Astrocyte (in vitro differentiated cells and primary cell): Measurements from ENCODE around the gene CRYM. TPM values are rescaled to one million over a fixed set of nuclear protein-coding genes. Genes with fewer than 3 reads are reported as not detected.

ENCODE experiments used
- DNase-seq: peaks from one replicate; pipeline ENCODE4 v3.0.0-alpha.2; 2010; ENCODE audit warnings: low read depth
- FAIRE-seq: peaks from 2 replicates; lab custom pipeline; 2011; peaks lifted over from hg19 to GRCh38; lab: Jason Lieb, UNC
- H2AFZ ChIP-seq: 2 replicates; pipeline ENCODE4 v1.6.0; 2012; ENCODE audit warnings: low read depth, low read length, inconsistent platforms
- H3K27ac ChIP-seq: 2 replicates; pipeline ENCODE4 v1.5.1; 2011; ENCODE audit warnings: low read depth, low read length, inconsistent platforms
- H3K27me3 ChIP-seq: 2 replicates; pipeline ENCODE4 v1.6.0; 2011; ENCODE audit warnings: low read length, inconsistent platforms; ENCODE audit not compliant: insufficient read depth
- H3K36me3 ChIP-seq: 2 replicates; pipeline ENCODE4 v1.5.1; 2011; ENCODE audit warnings: low read length, inconsistent platforms; ENCODE audit not compliant: insufficient read depth
- H3K4me1 ChIP-seq: 2 replicates; pipeline ENCODE4 v1.5.1; 2011; ENCODE audit warnings: low read length, inconsistent platforms; ENCODE audit not compliant: insufficient read depth
- H3K4me2 ChIP-seq: 2 replicates; pipeline ENCODE4 v1.6.0; 2012; ENCODE audit warnings: low read length, inconsistent platforms
- H3K4me3 ChIP-seq: 2 replicates; pipeline ENCODE4 v1.5.1; 2011; ENCODE audit warnings: low read depth, mild to moderate bottlenecking, low read length, inconsistent platforms; ENCODE audit not compliant: insufficient read depth
- H3K79me2 ChIP-seq: 2 replicates; pipeline ENCODE4 v1.6.0; 2012; ENCODE audit warnings: mild to moderate bottlenecking, low read length, inconsistent platforms; ENCODE audit not compliant: insufficient read depth
- H3K9ac ChIP-seq: 2 replicates; pipeline ENCODE4 v1.6.0; 2012; ENCODE audit warnings: mild to moderate bottlenecking, low read length, inconsistent platforms
- H3K9me3 ChIP-seq: 2 replicates; pipeline ENCODE4 v1.5.1; 2012; ENCODE audit warnings: low read depth, mild to moderate bottlenecking, low read length, inconsistent platforms; ENCODE audit not compliant: insufficient read depth
- H4K20me1 ChIP-seq: 2 replicates; pipeline ENCODE4 v1.6.0; 2012; ENCODE audit warnings: low read length, inconsistent platforms; ENCODE audit not compliant: insufficient read depth
- H3K27ac Mint-ChIP-seq: one replicate; pipeline ENCODE4 v1.8.0; 2021; ENCODE audit warnings: mild to moderate bottlenecking, mixed read lengths; ENCODE audit not compliant: unreplicated experiment
- H3K27me3 Mint-ChIP-seq: one replicate; pipeline ENCODE4 v1.8.0; 2021; ENCODE audit warnings: low read depth, mixed read lengths; ENCODE audit not compliant: unreplicated experiment
- H3K36me3 Mint-ChIP-seq: one replicate; pipeline ENCODE4 v1.8.0; 2021; ENCODE audit warnings: low read depth, mixed read lengths; ENCODE audit not compliant: unreplicated experiment
- H3K4me1 Mint-ChIP-seq: one replicate; pipeline ENCODE4 v1.8.0; 2021; ENCODE audit warnings: low read depth, mixed read lengths; ENCODE audit not compliant: unreplicated experiment
- H3K4me3 Mint-ChIP-seq: one replicate; pipeline ENCODE4 v1.8.0; 2021; ENCODE audit warnings: mild to moderate bottlenecking, moderate library complexity, mixed read lengths; ENCODE audit not compliant: unreplicated experiment
- H3K9me3 Mint-ChIP-seq: one replicate; pipeline ENCODE4 v1.8.0; 2021; ENCODE audit warnings: mild to moderate bottlenecking, mixed read lengths; ENCODE audit not compliant: unreplicated experiment
- CTCF ChIP-seq: IDR thresholded peaks from 2 replicates; pipeline ENCODE4 v1.5.1; 2011; ENCODE audit warnings: low read depth, mild to moderate bottlenecking, inconsistent platforms, low read length, moderate library complexity; ENCODE audit not compliant: insufficient read depth
- EZH2 ChIP-seq: IDR thresholded peaks from 2 replicates; pipeline ENCODE4 v1.6.1; 2012; ENCODE audit warnings: mild to moderate bottlenecking, low read length, inconsistent platforms; ENCODE audit not compliant: insufficient read depth
- total RNA-seq: library from RNA; stranded (reverse); gene quantifications from 2 replicates; pipeline ENCODE4 v1.2.1, GENCODE V29; 2021

CRYM gene
- total RNA-seq, 1 donor from 2014 or later, result 0.50 TPM

- Histone ChIP-seq H3K27ac (no peak overlapping the region), H4K20me1 (no peaks in the 10 kb centered on the region), H3K36me3 (no peaks in the 10 kb centered on the region), H3K4me1 (peaks cover 4% of the 10 kb centered on the region), H3K27me3 (peaks cover 13% of the 10 kb centered on the region), H2AFZ (no peak overlapping the region), H3K9me3 (peaks cover 2% of the 10 kb centered on the region), H3K4me2 (no peak overlapping the region), H3K4me3 (no peak overlapping the region), H3K79me2 (no peaks in the 10 kb centered on the region), H3K9ac (no peak overlapping the region)
- FAIRE-seq (no peak), DNase-seq (no peak)
- Mint-ChIP-seq H3K27me3 (peaks cover 31% of the 10 kb centered on the region), H3K9me3 (no peaks in the 10 kb centered on the region), H3K4me1 (peaks cover 6% of the 10 kb centered on the region), H3K36me3 (no peaks in the 10 kb centered on the region), H3K27ac (no peak overlapping the region), H3K4me3 (no peak overlapping the region)
- TF ChIP-seq EZH2 (no peak), CTCF (no peak)
Observed at GRCh38 chr16:21257284-21257683, 20.8 kb downstream of the CRYM start.

DNA sequence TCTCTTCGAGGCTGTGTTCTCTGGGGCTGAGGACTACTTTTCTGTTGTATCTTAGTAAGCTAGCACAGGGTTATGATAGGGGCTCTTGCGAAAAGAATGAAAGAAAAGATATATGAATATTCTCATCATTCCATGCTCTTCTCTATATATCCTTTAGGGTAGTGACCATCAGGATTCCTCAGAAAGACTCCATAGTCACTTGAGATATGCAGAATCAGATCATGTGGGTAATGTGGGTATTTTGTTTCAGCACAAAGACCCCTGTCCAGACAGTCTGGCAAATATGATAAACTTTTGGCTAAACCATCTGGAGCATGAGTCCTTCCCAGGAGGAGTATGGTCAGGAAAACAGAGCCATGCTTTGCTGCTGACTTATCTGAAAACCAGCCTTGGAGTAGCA, 21.5 kb downstream of the CRYM start:
- FAIRE-seq (no peak), DNase-seq (no peak)
- peaks cover 31% of the 10 kb centered on the region for H3K27me3 Mint-ChIP-seq
- TF ChIP-seq EZH2, result no peak
- no peak for TF ChIP-seq CTCF
- no peak overlapping the region for H3K27ac ChIP-seq
- no peaks in the 10 kb centered on the region for H3K36me3 Mint-ChIP-seq
- H3K4me3 Mint-ChIP-seq, result no peak overlapping the region
- no peak overlapping the region for H3K4me2 ChIP-seq
- peaks cover 13% of the 10 kb centered on the region for H3K27me3 ChIP-seq
- no peak overlapping the region for H2AFZ ChIP-seq
- H3K36me3 ChIP-seq, result no peaks in the 10 kb centered on the region
- H3K9ac ChIP-seq, result no peak overlapping the region
- H3K9me3 ChIP-seq, result peaks cover 2% of the 10 kb centered on the region
- H3K79me2 ChIP-seq, result no peaks in the 10 kb centered on the region
- no peak overlapping the region for H3K4me3 ChIP-seq
- H3K27ac Mint-ChIP-seq, result no peak overlapping the region
- peaks cover 4% of the 10 kb centered on the region for H3K4me1 ChIP-seq
- H3K9me3 Mint-ChIP-seq, result no peaks in the 10 kb centered on the region
- no peaks in the 10 kb centered on the region for H4K20me1 ChIP-seq
- peaks cover 6% of the 10 kb centered on the region for H3K4me1 Mint-ChIP-seq

DNA sequence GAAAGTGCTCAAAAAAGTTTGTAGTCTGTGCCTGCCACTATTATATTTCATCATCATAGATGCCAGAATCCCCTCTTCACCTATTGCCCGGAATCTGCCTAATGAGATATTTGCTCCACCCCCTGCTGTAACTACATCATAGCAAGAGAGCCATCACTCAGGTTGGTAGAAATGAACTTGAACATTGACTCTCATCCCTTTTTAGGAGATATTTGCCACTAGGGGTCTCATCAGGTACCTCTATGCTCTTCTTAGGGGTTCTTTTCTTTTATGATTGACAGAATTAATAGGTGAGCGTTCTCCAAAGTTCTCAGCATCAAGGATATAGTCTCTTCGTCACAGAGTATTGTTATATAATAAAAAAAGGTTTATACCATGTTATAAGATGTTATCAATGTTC, 24.6 kb downstream of the CRYM start:
- no peaks in the 10 kb centered on the region for H3K4me1 Mint-ChIP-seq
- no peak overlapping the region for H3K27ac ChIP-seq
- DNase-seq (no peak), FAIRE-seq (no peak)
- H3K9ac ChIP-seq, result no peak overlapping the region
- H2AFZ ChIP-seq, result no peak overlapping the region
- H3K9me3 ChIP-seq, result peaks cover 2% of the 10 kb centered on the region
- H3K4me3 ChIP-seq, result no peak overlapping the region
- no peaks in the 10 kb centered on the region for H3K36me3 ChIP-seq
- H3K36me3 Mint-ChIP-seq, result no peaks in the 10 kb centered on the region
- H3K27me3 Mint-ChIP-seq, result peaks cover 32% of the 10 kb centered on the region
- H3K79me2 ChIP-seq, result no peaks in the 10 kb centered on the region
- no peaks in the 10 kb centered on the region for H4K20me1 ChIP-seq
- no peak overlapping the region for H3K4me2 ChIP-seq
- H3K9me3 Mint-ChIP-seq, result peaks cover 2% of the 10 kb centered on the region
- no peak overlapping the region for H3K27ac Mint-ChIP-seq
- TF ChIP-seq EZH2 (no peak), CTCF (no peak)
- no peaks in the 10 kb centered on the region for H3K4me1 ChIP-seq
- peaks cover 18% of the 10 kb centered on the region for H3K27me3 ChIP-seq
- H3K4me3 Mint-ChIP-seq, result no peak overlapping the region
